Motor neuron (in vitro differentiated cells): ENCODE results near the gene MDGA2. TPM values are rescaled to one million over a fixed set of nuclear protein-coding genes. Genes with fewer than 3 reads are reported as not detected.

Experiments used
- ATAC-seq, 8 experiments: fragments of 200-7000 bp; cut with Tn5 transposase; replicated peaks in 6 of 8; 2 replicates each; pipeline ENCODE4 v1.8.0; 2021; ENCODE audit warnings: mild to moderate bottlenecking in 8 of 8, moderate library complexity in 8 of 8
- H3K27ac ChIP-seq, 2 donors: fragments of 250-450 bp; sonication (Bioruptor Pico); 2 replicates each; pipeline ENCODE4 v1.9.0; 2021; ENCODE audit warnings: antibody characterized with exemption in 2 of 2, mild to moderate bottlenecking in 2 of 2, moderate library complexity in 1 of 2
- H3K4me1 ChIP-seq, 2 donors: fragments of 250-450 bp; sonication (Bioruptor Pico); replicated peaks in 1 of 2; 2 replicates each; pipeline ENCODE4 v1.6.1; 2021; ENCODE audit warnings: antibody characterized with exemption in 2 of 2, mild to moderate bottlenecking in 2 of 2, moderate library complexity in 1 of 2
- H3K4me3 ChIP-seq, 5 donors: fragments of 250-450 bp; sonication (Bioruptor Pico); 2 replicates each; pipeline ENCODE4 v1.9.0; 2021; ENCODE audit warnings: antibody characterized with exemption in 5 of 5, mild to moderate bottlenecking in 5 of 5, moderate library complexity in 4 of 5
- WGBS, 10 experiments: fragments of 450-650 bp; shearing (Covaris generic); methylation state at CpG; one replicate each; pipeline ENCODE4 v1.0.0; 2022; 5-methylcytosine and 5-hydroxymethylcytosine counted together
- in situ Hi-C, 9 experiments: fragments of 400-800 bp; cut with MboI; loops; one replicate each; pipeline ENCODE4 v1.15.0; 2021; ENCODE audit warnings: low sequenced_read_pairs in 9 of 9, low pct_unique_long_range_greater_than_20kb in 2 of 9; ENCODE audit not compliant: unreplicated experiment in 9 of 9
- total RNA-seq, 8 experiments: library from RNA; unstranded; fragments of 300-600 nt; gene quantifications; 2 replicates each; pipeline versions ENCODE4 v1.2.3 to v1.2.4, GENCODE V29; 2022

Gene MDGA2
- total RNA-seq, 8 experiments from 2014 or later, result 0.05 to 21.2 (median 8.4) TPM

DNA sequence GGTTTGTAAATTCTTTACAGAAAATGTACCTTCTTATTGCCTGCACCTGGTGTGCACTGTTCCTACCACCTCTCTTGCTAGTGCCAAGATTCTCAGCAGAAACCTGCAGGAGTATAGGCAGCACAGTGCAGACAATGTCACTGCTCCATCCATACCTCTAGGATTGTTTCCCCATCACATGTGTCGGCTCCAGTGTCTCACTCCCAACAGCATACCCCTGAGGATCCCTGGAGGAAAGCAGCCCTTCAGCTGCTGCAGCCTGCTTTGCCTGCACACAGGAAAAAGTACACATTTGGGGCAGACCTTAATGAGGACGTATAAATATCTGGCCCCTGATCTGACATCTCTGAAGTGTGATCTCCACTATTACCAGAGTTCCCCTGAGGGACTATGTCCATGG is 235.5 kb downstream of the MDGA2 start:
- in situ Hi-C loops, result no loop called here
- H3K4me1 ChIP-seq, result peaks cover 13 to 28% of the 10 kb centered on the region in 2 donors
- H3K4me3 ChIP-seq, result no peak overlapping the region
- no peak overlapping the region for H3K27ac ChIP-seq
- ATAC-seq, result peak in 5 of 8 experiments; percentile 25 to 52 (median 41)
- WGBS, 10 experiments, result 0 to 76% (median 21%) methylated on average over 1 to 2 of the region's 2 CpGs; no CpG with 5 or more reads in 5 of the 10 experiments

DNA sequence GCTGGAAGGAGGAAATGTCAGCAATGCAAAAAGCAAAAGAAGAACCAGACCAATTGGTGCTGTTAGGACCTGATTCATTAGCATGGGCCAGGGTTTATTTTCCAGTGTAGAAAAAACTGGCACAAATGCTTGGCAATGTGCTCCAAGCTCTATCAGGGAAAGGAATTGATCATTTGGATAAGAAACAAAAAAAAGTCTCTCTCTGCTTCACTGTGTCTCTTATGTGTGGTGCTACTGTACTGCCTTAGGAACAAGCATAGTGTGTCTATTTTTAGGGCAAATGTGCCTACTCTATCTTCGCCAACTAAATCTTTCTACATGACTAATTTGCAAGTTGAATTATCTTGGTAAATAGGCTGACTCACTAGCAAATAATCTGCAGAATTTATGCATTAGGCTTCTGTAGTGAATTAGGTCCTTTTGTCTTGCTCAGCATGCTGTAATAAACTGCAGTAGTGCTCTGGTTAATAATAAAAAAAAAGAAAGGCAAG is 236.7 kb downstream of the MDGA2 start:
- no peak overlapping the region for H3K4me3 ChIP-seq
- ATAC-seq, result peak; percentile 27 to 78 (median 62)
- peaks cover 13 to 28% of the 10 kb centered on the region in 2 donors for H3K4me1 ChIP-seq
- H3K27ac ChIP-seq, result no peak overlapping the region
- WGBS, 10 experiments, result 0 to 40% (median 0%) methylated on average over 1 of the region's 1 CpG; no CpG with 5 or more reads in 5 of the 10 experiments
- in situ Hi-C loops, result no loop called here

DNA sequence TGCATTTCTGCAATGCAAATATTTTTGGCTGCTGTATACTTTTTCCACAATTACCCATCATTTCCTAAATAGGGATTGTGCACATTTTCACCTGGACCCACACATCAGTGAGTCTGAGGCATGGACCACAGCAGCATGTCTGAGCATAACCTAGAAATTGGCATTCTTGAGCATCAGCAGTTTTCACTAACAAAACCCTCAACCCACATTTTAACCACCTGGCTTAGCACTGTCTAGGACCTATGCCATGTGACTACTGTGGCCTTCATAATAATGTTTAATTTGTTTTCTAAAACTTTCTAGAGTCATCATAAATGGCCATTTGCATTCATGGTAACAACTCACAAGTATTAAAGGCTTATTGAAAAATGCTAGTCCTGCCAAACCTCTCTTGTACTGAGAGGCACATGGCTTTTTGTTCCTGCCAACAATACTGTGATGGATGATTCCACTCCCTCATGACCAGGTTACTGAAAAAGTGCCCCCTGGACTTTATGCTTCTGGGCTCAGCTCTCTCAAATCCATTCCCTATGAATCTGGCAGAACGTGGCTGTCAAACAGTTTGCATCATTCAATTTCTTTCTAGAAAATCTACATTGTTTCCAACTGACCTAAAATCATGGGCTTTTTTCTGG is 240.0 kb downstream of the MDGA2 start:
- Histone ChIP-seq H3K27ac (no peak overlapping the region), H3K4me1 (peaks cover 13 to 28% of the 10 kb centered on the region in 2 donors), H3K4me3 (no peak overlapping the region)
- ATAC-seq, result peak in 5 of 8 experiments; percentile 25 to 75 (median 55)
- in situ Hi-C loops, result no loop called here
- WGBS, 10 experiments, result 0 to 75% (median 20%) methylated on average over 1 of the region's 1 CpG; no CpG with 5 or more reads in 1 of the 10 experiments

DNA sequence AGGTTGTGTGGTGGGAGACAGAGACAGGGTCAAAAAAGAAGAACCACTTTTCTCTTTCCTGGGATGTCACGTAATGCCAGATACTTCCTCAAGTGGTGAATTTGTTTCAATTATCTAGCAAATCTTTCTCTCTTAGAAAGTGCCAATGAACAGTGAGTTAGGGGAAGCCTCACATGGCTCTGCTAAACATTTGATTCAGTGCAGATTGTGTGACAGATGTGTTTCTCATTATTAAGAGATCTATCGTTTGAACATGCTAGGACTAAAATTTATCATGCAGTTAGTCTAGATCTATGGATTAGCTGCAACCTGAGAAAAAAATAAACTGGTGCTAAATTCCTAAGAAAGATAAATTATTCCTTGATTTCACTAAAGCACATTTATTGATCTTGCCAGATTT is 247.8 kb downstream of the MDGA2 start:
- peaks cover 0 to 7% of the 10 kb centered on the region in 2 donors for H3K4me1 ChIP-seq
- 0 to 70% (median 22%) methylated on average over 1 to 2 of the region's 2 CpGs; no CpG with 5 or more reads in 1 of the 10 experiments for WGBS, 10 experiments
- no peak overlapping the region for H3K27ac ChIP-seq
- ATAC-seq, result peak in 4 of 8 experiments; percentile 45 to 85 (median 74)
- no peak overlapping the region for H3K4me3 ChIP-seq
- in situ Hi-C loops, result no loop called here

DNA sequence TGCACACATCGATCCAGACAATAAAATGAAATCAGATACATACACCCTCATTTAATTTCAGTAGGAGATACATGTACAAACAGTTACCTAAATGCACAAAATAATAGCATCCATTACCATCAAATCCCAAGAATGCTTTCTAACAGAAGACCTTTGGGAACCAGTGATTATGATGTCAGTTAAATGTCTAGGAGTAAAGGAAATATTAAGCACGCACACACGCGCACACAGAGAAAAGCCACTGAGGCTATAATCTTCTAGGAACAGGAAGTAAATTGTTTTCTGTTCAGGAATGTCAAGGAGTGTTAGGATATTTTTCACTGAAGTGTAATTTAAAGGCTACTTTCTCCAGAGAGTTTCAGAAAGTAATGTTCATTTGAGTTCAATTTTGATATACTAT is 250.1 kb downstream of the MDGA2 start:
- 8 to 100% (median 94%) methylated on average over 1 to 4 of the region's 4 CpGs; no CpG with 5 or more reads in 3 of the 10 experiments for WGBS, 10 experiments
- in situ Hi-C loops, result no loop called here

DNA sequence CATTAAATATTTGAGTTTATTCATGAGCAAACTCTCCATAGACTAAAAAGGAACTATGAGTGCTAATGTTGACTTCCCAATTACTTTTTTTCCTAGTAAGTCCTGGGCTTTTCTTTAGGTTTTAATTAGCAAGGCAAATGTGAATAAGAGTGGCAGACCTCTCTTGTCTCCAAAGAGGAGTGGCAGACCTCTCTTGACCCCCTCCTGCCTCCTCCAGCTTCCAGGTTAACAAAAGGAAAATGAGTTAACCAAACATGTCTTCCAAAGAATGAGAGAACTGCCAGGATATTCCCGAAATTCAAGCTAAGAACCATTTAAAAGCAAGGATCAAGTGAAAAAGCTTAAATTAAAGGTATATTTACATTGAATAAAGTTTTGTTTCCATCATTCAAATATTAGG is 253.2 kb downstream of the MDGA2 start:
- peak in 2 of 8 experiments; percentile 32 to 36 for ATAC-seq
- in situ Hi-C loops, result no loop called here
- Histone ChIP-seq H3K27ac (no peak overlapping the region), H3K4me3 (no peak overlapping the region), H3K4me1 (peaks cover 0 to 10% of the 10 kb centered on the region in 2 donors)
- WGBS, 10 experiments, result 0 to 22% (median 8%) methylated on average over 1 of the region's 1 CpG; no CpG with 5 or more reads in 3 of the 10 experiments

More for the DNA sequence above, 250.1 kb downstream of the MDGA2 start:
- H3K4me1 ChIP-seq, result peaks cover 0 to 17% of the 10 kb centered on the region in 2 donors
- no peak for ATAC-seq
- H3K4me3 ChIP-seq, result no peak overlapping the region
- no peak overlapping the region for H3K27ac ChIP-seq

DNA sequence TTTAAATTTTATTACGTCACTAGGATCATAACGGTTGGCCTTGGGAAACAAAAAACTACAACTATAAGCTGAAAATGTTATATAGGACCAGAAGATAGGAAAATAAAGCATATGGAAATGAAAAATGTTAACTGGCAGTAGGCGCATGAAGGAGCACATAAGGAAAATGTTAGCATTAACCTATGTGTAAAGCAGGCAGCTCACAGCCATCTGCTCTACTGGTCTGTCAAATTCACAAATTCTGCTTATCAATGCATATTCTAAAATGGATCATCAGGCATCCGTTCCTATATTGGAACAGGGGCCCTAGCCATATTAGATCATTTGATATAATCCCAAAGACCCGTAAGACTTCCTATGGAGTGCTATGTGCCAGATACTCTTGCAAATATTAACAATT is 263.9 kb downstream of the MDGA2 start:
- in situ Hi-C loops, result no loop called here
- WGBS, 10 experiments, result 13 to 98% (median 89%) methylated on average over 1 to 5 of the region's 5 CpGs

DNA sequence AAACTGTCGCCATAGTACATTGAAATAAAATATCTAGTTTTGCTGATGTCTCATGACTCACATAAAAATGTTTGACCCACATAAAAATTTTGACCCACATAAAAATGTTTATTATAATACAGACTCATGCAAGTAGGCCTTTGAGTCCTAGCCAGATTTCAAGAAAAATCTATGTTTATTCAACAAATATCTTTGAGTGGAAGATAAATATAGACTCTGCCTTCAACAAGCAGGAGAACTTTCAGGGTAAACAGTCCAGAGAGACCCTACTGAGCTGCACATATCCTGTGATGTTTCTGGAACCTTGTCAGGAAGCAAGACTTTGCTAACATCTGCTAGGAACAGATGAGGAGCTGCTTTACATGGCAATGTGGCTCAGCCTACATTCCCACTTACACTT is 283.1 kb downstream of the MDGA2 start:
- no peak for ATAC-seq
- Histone ChIP-seq H3K4me3 (no peak overlapping the region), H3K27ac (no peak overlapping the region), H3K4me1 (peaks cover 0 to 6% of the 10 kb centered on the region in 2 donors)
- in situ Hi-C loops, result no loop called here
- 0 to 100% (median 71%) methylated on average over 1 of the region's 1 CpG; no CpG with 5 or more reads in 1 of the 10 experiments for WGBS, 10 experiments

More for the DNA sequence above, 263.9 kb downstream of the MDGA2 start:
- H3K4me3 ChIP-seq, result no peak overlapping the region
- no peak for ATAC-seq
- H3K27ac ChIP-seq, result no peak overlapping the region
- H3K4me1 ChIP-seq, result no peaks in the 10 kb centered on the region

DNA sequence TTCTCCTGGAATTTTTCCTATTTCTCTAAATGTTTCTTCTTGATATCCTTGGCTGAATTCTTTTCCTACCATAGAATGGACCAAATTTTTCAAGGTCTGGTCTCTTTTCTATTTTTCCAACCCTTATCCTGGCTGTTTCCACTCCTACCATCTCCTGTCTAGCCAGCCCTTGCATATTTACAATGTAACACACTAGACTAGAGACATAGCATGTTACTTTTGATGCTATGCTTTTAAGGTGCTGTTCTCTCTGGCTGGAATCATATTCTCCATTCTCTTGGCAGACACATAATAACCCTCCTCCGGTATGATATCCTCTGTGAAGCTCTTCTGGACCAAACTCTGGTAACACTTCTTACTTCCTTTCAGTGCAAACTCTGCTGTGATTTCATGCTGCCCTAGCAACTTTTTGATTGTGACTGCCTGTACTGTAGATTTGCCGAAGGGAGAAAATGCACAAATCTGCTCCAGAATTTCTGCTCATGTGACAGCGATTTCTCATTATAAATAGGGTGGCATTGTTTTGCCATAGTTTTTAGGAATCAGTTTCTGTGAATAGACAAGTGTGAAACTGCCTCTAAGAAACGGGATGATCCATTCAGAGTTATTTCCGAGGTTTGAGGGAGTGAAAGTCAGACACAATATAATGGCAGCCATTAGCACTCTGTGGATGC is 284.4 kb downstream of the MDGA2 start:
- 0 to 97% (median 72%) methylated on average over 1 to 5 of the region's 5 CpGs for WGBS, 10 experiments
- Histone ChIP-seq H3K4me1 (peaks cover 0 to 6% of the 10 kb centered on the region in 2 donors), H3K4me3 (no peak overlapping the region), H3K27ac (no peak overlapping the region)
- no peak for ATAC-seq
- in situ Hi-C loops, result no loop called here

DNA sequence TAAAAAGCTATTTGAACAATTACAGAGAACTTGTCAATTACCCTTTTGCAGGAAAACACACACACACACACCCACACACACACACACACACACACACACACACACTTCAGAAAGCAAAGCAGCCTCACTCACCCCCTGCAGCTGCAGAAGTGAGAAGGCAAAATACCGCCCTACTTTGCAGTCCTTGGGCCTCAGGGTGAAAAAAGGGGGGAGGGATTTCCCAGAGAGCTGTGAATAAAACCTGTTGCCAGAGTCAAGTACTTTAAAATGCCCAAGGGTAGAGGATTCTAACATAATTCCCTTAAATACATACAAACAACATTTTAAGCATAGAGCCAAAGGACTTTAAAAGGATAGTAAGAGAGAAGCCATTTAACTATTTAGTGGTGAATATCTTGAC is 285.9 kb downstream of the MDGA2 start:
- in situ Hi-C loops, result no loop called here
- Histone ChIP-seq H3K4me1 (peaks cover 0 to 6% of the 10 kb centered on the region in 2 donors), H3K4me3 (no peak overlapping the region), H3K27ac (no peak overlapping the region)
- ATAC-seq, result peak in 3 of 8 experiments; percentile 28 to 49 (median 47)
- WGBS, 10 experiments, result 0 to 40% (median 17%) methylated on average over 1 of the region's 1 CpG; no CpG with 5 or more reads in 5 of the 10 experiments

DNA sequence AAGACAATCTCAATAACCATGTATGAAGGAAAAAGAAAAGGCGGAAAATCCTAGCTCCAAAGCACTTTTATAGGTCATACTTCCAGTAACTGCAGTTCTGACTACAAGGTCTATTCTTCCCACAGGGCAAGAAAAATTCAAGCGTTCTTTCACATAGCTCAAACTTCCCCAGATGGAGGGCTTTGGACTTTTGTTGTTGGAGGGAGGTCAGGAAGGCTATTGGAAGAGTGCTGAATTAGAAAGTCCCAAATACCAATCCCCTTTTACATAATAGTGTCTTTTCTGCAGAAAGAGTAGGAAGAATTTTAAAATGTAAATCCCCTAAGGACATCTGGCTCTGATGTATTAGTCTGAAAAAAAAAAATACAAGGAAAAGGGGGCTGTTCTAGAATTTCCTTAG is 309.4 kb downstream of the MDGA2 start:
- in situ Hi-C loops, result no loop called here
- H3K4me3 ChIP-seq, result no peak overlapping the region
- H3K4me1 ChIP-seq, result peaks cover 3 to 14% of the 10 kb centered on the region in 2 donors
- no peak for ATAC-seq
- WGBS, 10 experiments, result 7 to 79% (median 50%) methylated on average over 1 to 2 of the region's 2 CpGs; no CpG with 5 or more reads in 2 of the 10 experiments
- H3K27ac ChIP-seq, result no peak overlapping the region

DNA sequence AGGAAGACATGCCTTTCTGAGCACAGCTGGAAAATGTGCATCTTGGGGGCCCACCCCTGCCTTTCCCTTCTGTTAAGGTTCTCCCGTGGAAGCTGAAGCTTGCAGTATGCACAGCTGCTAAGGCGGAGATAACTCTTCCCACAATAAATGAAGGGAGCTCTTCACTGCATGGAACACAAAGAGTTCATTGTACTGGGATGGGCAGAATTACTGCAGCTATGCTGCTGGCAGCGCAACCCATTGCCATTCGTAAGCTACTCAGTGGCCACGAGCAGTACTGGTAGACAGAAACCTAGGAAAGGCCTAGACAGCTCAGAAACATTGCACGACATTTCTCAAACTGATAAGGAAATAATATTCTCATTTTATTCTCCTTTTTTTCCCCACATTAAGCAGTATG is 310.2 kb downstream of the MDGA2 start:
- ATAC-seq, result peak in 6 of 8 experiments; percentile 48 to 99 (median 98)
- Histone ChIP-seq H3K27ac (no peak overlapping the region), H3K4me1 (peaks cover 3 to 14% of the 10 kb centered on the region in 2 donors), H3K4me3 (no peak overlapping the region)
- in situ Hi-C loops, result no loop called here
- WGBS, 10 experiments, result 0 to 50% (median 28%) methylated on average over 1 to 6 of the region's 6 CpGs; no CpG with 5 or more reads in 2 of the 10 experiments

DNA sequence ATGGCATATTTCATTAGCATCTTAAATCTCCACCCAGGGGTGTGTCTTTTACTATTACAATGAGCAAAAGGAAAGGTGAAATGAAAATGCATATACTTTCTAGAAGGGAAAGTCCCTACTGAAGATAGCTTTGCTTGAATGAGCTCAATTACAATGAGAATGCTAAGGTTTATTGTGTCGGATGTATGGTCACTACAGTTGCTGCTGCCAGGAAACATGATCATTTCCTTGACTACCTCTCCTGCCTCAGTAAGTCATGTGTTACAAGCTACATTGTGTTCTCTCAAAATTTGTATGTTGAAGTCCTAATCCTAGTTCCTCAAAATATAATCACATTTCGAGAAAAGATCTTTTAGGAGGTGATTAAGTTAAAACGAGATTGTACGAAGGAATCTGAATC is 322.2 kb downstream of the MDGA2 start:
- H3K4me1 ChIP-seq, result peaks cover 0 to 9% of the 10 kb centered on the region in 2 donors
- no peak for ATAC-seq
- H3K27ac ChIP-seq, result no peak overlapping the region
- H3K4me3 ChIP-seq, result no peak overlapping the region
- in situ Hi-C loops, result no loop called here
- 4 to 100% (median 90%) methylated on average over 1 to 4 of the region's 4 CpGs; no CpG with 5 or more reads in 1 of the 10 experiments for WGBS, 10 experiments
